ENCODE data around the gene TEKT2. TPM values are rescaled to one million over a fixed set of nuclear protein-coding genes. Genes with fewer than 3 reads are reported as not detected.

The TEKT2 gene
- total RNA-seq, 1 donor from 2014 or later: not detected

DNA sequence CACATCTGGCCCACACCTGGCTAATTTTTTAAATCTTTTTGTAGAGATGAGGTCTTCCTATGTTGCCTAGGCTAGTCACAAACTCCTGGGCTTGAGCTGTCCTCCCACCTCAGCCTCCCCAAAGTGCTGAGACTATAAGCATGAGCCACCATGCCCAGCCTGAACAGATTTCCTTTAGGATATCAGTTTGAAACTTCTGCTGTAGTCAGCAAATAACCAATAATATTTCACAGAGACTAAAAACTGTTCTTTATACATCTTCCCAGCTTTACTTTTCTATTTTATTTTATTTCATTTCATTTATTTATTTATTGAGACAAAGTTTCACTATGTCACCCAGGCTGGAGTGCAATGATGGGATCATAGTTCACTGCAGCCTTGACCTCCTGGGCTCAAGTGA is 29.9 kb upstream of the TEKT2 start:
- no peak overlapping the region for H3K27ac ChIP-seq (replicated peaks)
- H3K27me3 ChIP-seq (ENCODE audit: low read depth): no peaks in the 10 kb centered on the region
- H3K4me3 ChIP-seq: no peak overlapping the region
- no peaks in the 10 kb centered on the region for H3K9me3 ChIP-seq (replicated peaks)
- H3K36me3 ChIP-seq: peaks cover 24% of the 10 kb centered on the region
- intact Hi-C loops (cut with micrococcal nuclease): no loop called here
- no peak for DNase-seq
- TF ChIP-seq CTCF (IDR thresholded peaks at IDR 0.05; ENCODE audit: borderline replicate concordance): no peak
- H3K4me1 ChIP-seq: no peaks in the 10 kb centered on the region

- Histone ChIP-seq H3K27me3 (ENCODE audit: low read depth) (no peaks in the 10 kb centered on the region), H3K27ac (replicated peaks) (no peak overlapping the region), H3K9me3 (replicated peaks) (no peaks in the 10 kb centered on the region), H3K4me3 (no peak overlapping the region), H3K4me1 (no peaks in the 10 kb centered on the region), H3K36me3 (peaks cover 25% of the 10 kb centered on the region)
- TF ChIP-seq CTCF (IDR thresholded peaks at IDR 0.05; ENCODE audit: borderline replicate concordance): no peak
- intact Hi-C loops (cut with micrococcal nuclease): no loop called here
- DNase-seq: no peak
Observed at GRCh38 chr1:36055706-36056105, 28.2 kb upstream of the TEKT2 start.

- intact Hi-C loops (cut with micrococcal nuclease): no loop called here
- H3K36me3 ChIP-seq: peaks cover 8% of the 10 kb centered on the region
- H3K9me3 ChIP-seq (replicated peaks): no peaks in the 10 kb centered on the region
- H3K27me3 ChIP-seq (ENCODE audit: low read depth): no peaks in the 10 kb centered on the region
- DNase-seq: no peak
- H3K4me3 ChIP-seq: no peak overlapping the region
- no peaks in the 10 kb centered on the region for H3K4me1 ChIP-seq
- no peak overlapping the region for H3K27ac ChIP-seq (replicated peaks)
- no peak for TF ChIP-seq CTCF (IDR thresholded peaks at IDR 0.05; ENCODE audit: borderline replicate concordance)
Observed at GRCh38 chr1:36062315-36062714, 21.6 kb upstream of the TEKT2 start.

DNA sequence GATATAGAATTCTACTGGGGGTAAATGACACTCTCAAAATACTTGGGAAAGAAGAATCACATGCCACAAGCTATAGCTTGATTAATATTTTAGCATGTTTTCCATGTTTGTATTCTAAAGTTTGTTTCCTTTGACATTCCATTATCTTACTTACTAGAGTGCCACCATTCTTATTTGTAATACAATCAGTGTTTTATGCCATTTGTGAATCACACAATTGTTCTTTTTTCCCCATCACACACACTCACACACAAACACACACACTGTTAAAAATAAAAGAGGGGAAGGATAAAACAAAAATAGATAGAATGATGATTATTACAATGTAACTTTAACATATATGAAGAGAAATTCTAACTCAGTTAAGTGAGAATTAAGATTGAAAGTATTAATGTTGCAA is 16.0 kb upstream of the TEKT2 start:
- H3K9me3 ChIP-seq (replicated peaks): no peaks in the 10 kb centered on the region
- H3K4me1 ChIP-seq: no peaks in the 10 kb centered on the region
- intact Hi-C loops (cut with micrococcal nuclease): no loop called here
- no peak for DNase-seq
- no peak overlapping the region for H3K27ac ChIP-seq (replicated peaks)
- no peak for TF ChIP-seq CTCF (IDR thresholded peaks at IDR 0.05; ENCODE audit: borderline replicate concordance)
- no peak overlapping the region for H3K4me3 ChIP-seq
- H3K27me3 ChIP-seq (ENCODE audit: low read depth): no peaks in the 10 kb centered on the region
- H3K36me3 ChIP-seq: no peaks in the 10 kb centered on the region

DNA sequence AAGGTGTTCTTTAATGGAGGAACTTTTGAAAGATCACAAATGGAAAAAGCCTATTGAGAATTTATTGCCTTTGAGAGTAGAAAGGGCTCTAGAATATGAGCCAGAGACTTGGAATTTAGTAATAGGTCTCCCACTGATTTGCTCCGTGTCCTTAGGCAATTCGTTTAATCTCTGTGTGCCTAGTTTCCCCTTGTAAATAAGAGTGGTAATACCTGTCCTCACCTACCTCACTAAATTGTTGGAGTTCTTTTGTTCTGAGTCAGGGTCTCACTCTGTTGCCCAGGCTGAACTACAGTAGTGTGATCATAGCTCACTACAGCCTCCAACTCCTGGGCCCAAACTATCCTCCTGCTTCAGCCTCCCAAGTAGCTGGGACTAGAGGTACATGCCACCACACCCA is 15.0 kb upstream of the TEKT2 start:
- no peak for TF ChIP-seq CTCF (IDR thresholded peaks at IDR 0.05; ENCODE audit: borderline replicate concordance)

DNA sequence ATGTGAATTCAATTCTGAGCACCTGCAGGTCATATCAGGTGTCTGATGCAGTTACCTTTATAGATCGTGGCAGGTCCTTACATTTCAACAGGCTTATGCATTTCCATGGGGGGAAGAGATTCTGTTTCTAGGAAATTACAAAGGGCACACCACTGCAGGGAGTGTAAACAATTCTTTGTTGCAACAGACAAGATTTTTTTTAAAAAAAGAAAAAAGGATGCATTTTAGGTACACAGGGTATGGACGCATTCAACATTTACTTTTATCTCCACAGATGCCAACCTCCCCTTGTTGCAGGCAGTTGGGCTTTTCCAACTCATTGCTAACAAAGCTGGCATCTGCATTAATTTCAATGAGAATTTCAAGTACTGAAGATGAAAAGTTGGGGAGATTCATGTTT is 13.5 kb upstream of the TEKT2 start:
- no peaks in the 10 kb centered on the region for H3K36me3 ChIP-seq
- DNase-seq: no peak
- no peaks in the 10 kb centered on the region for H3K27me3 ChIP-seq (ENCODE audit: low read depth)
- H3K4me1 ChIP-seq: no peaks in the 10 kb centered on the region
- intact Hi-C loops (cut with micrococcal nuclease): no loop called here
- H3K27ac ChIP-seq (replicated peaks): no peak overlapping the region
- no peak overlapping the region for H3K4me3 ChIP-seq
- H3K9me3 ChIP-seq (replicated peaks): no peaks in the 10 kb centered on the region
- no peak for TF ChIP-seq CTCF (IDR thresholded peaks at IDR 0.05; ENCODE audit: borderline replicate concordance)

More for the DNA sequence above, 15.0 kb upstream of the TEKT2 start:
- intact Hi-C loops (cut with micrococcal nuclease): no loop called here
- H3K9me3 ChIP-seq (replicated peaks): no peaks in the 10 kb centered on the region
- DNase-seq: no peak
- H3K36me3 ChIP-seq: no peaks in the 10 kb centered on the region
- no peak overlapping the region for H3K27ac ChIP-seq (replicated peaks)
- H3K4me1 ChIP-seq: no peaks in the 10 kb centered on the region
- H3K4me3 ChIP-seq: no peak overlapping the region
- no peaks in the 10 kb centered on the region for H3K27me3 ChIP-seq (ENCODE audit: low read depth)

Data from left ventricle myocardium inferior (tissue), 1 donor.